Spleen (tissue), 11 donors: ENCODE measurements around the gene AMOTL2. TPM values are rescaled to one million over a fixed set of nuclear protein-coding genes. Genes with fewer than 3 reads are reported as not detected.

ENCODE experiments used
- DNase-seq: peaks from one replicate; pipeline ENCODE4 v3.0.0-alpha.2; 2020
- H3K27ac ChIP-seq, 8 donors: fragments of 200-600 bp; sonication (generic) in 7 of 8; 1 replicate in 4 of 8; 2 replicates in 4 of 8; pipeline versions ENCODE4 v1.5.0 to v1.8.0; 2016 to 2021; ENCODE audit warnings: inconsistent platforms in 4 of 8, mild to moderate bottlenecking in 4 of 8, moderate library complexity in 1 of 8
- H3K27me3 ChIP-seq, 7 donors: fragments of 200-600 bp; sonication (generic) in 6 of 7; replicated peaks in 1 of 7; 1 replicate in 4 of 7; 2 replicates in 3 of 7; pipeline versions ENCODE4 v1.5.0 to v1.8.0; 2016 to 2021; ENCODE audit warnings: inconsistent platforms in 3 of 7, mild to moderate bottlenecking in 1 of 7
- H3K36me3 ChIP-seq, 6 donors: fragments of 200-600 bp; sonication (generic) in 5 of 6; 1 replicate in 4 of 6; 2 replicates in 2 of 6; pipeline versions ENCODE4 v1.5.0 to v1.8.0; 2016 to 2021; ENCODE audit warnings: inconsistent platforms in 2 of 6
- H3K4me1 ChIP-seq, 6 donors: fragments of 200-600 bp; sonication (generic) in 5 of 6; 1 replicate in 3 of 6; 2 replicates in 3 of 6; pipeline versions ENCODE4 v1.5.0 to v1.8.0; 2016 to 2021; ENCODE audit warnings: inconsistent platforms in 3 of 6
- H3K4me3 ChIP-seq, 8 donors: fragments of 200-600 bp; sonication (generic) in 7 of 8; 1 replicate in 4 of 8; 2 replicates in 4 of 8; pipeline versions ENCODE4 v1.5.0 to v1.8.0; 2016 to 2021; ENCODE audit warnings: inconsistent platforms in 4 of 8, mild to moderate bottlenecking in 4 of 8, moderate library complexity in 2 of 8
- H3K9me3 ChIP-seq, 8 donors: fragments of 200-600 bp; sonication (generic) in 7 of 8; 1 replicate in 4 of 8; 2 replicates in 4 of 8; pipeline versions ENCODE4 v1.5.0 to v1.8.0; 2016 to 2021; ENCODE audit warnings: inconsistent platforms in 4 of 8
- CTCF ChIP-seq, 11 experiments: fragments of 200-600 bp in 7 of 11; fragments of 450-650 bp in 4 of 11; sonication (generic) in 4 of 11; IDR thresholded peaks in 8 of 11; conservative IDR thresholded peaks in 3 of 11; 1 replicate in 7 of 11; 2 replicates in 4 of 11; pipeline versions ENCODE4 v1.4.0 to v1.8.0; 2016 to 2021; ENCODE audit warnings: antibody characterized with exemption in 11 of 11, inconsistent platforms in 4 of 11, mild to moderate bottlenecking in 1 of 11
- POLR2A ChIP-seq, 3 donors: fragments of 450-650 bp; IDR thresholded peaks; one replicate each; pipeline ENCODE4 v1.5.1; 2017; ENCODE audit warnings: antibody characterized with exemption in 3 of 3, mild to moderate bottlenecking in 1 of 3
- POLR2AphosphoS5 ChIP-seq, 3 donors: sonication (generic); formaldehyde crosslinking; IDR thresholded peaks; one replicate each; pipeline ENCODE4 v1.5.1; 2017; ENCODE audit warnings: antibody characterized with exemption in 3 of 3
- WGBS, 5 donors: extraction: QIAGEN DNeasy Blood & Tissue Kit in 3 of 5; methylation state at CpG; one replicate each; pipeline versions ENCODE4 v1.1.5 to v1.1.7; 2013 to 2018; 5-methylcytosine and 5-hydroxymethylcytosine counted together
- intact Hi-C: fragments of 100-400 bp; cut with DNase I; formaldehyde crosslinking; loops from one replicate; pipeline ENCODE4 v1.15.0; 2023; ENCODE audit warnings: low total_unique reads
- polyA plus RNA-seq, 3 donors: library from polyadenylated mRNA; stranded (reverse); fragments of 200-250 nt; gene quantifications; one replicate each; pipeline ENCODE4 v1.2.1, GENCODE V29; 2013
- total RNA-seq, 7 donors: library from RNA; depleted of rRNA in 3 of 7; stranded (reverse); fragments of >200 nt in 3 of 7; fragmentation: NEBNext Ultra II Directional in 4 of 7; extraction: Animal tissue kit (Norgen Biotek cat#: 25700) in 4 of 7; gene quantifications; one replicate each; pipeline versions ENCODE4 v1.1.0 to v1.2.1, GENCODE V29; 2016 to 2021
- donor health status: healthy with polysubstance abuse.
- donor health status: DM: no; HTN: no; CAD: no; lungs with moderate emphysema.
- donor health status: DM: no; HTN: no; CAD: no.
- donor health status: Bipolar disorder and iron deficiency.
- donor health status: healthy.
- donor health status: DM: no; HTN: no; CAD: no.
- donor health status: DM: yes; HTN: yes; CAD: no.

The AMOTL2 gene
- total and polyA plus RNA-seq, 10 donors: 3.8 to 83.4 (median 40.4) TPM

- H3K27ac ChIP-seq: peak overlapping the region; percentile 53 to 85 (median 81)
- H3K9me3 ChIP-seq: no peaks in the 10 kb centered on the region
- no peak overlapping the region for H3K4me3 ChIP-seq
- H3K36me3 ChIP-seq: no peaks in the 10 kb centered on the region
- intact Hi-C loops: no loop called here
- TF ChIP-seq POLR2AphosphoS5 (IDR thresholded peaks at IDR 0.05) (peak in 2 of 3 donors; percentile 36 to 40), POLR2A (IDR thresholded peaks at IDR 0.05) (no peak)
- H3K27me3 ChIP-seq: peaks cover 0 to 47% (median 13%) of the 10 kb centered on the region in 7 donors
- H3K4me1 ChIP-seq: peaks cover 6 to 53% (median 38%) of the 10 kb centered on the region in 6 donors
- peak; percentile 70 for DNase-seq
- 61 to 78% (median 70%) methylated on average over 6 of the region's 6 CpGs for WGBS, 5 donors
Observed at GRCh38 chr3:134314588-134315285, 59.5 kb downstream of the AMOTL2 start.

- Histone ChIP-seq H3K4me3 (peak overlapping the region in 6 of 8 donors; percentile 10 to 60 (median 30)), H3K27me3 (peaks cover 0 to 47% (median 13%) of the 10 kb centered on the region in 7 donors), H3K36me3 (no peaks in the 10 kb centered on the region), H3K27ac (peak overlapping the region; percentile 53 to 85 (median 81)), H3K4me1 (peaks cover 6 to 59% (median 42%) of the 10 kb centered on the region in 6 donors), H3K9me3 (no peaks in the 10 kb centered on the region)
- TF ChIP-seq POLR2A (IDR thresholded peaks at IDR 0.05) (no peak), CTCF (IDR thresholded peaks at IDR 0.05 in 8 of 11, conservative IDR thresholded peaks at IDR 0.05 in 3 of 11) (no peak), POLR2AphosphoS5 (IDR thresholded peaks at IDR 0.05) (no peak)
- 67 to 83% (median 73%) methylated on average over 11 of the region's 11 CpGs for WGBS, 5 donors
- intact Hi-C loops: no loop called here
- peak; percentile 43 for DNase-seq
Observed at GRCh38 chr3:134313847-134314587, 60.2 kb downstream of the AMOTL2 start.

- TF ChIP-seq CTCF (IDR thresholded peaks at IDR 0.05 in 8 of 11, conservative IDR thresholded peaks at IDR 0.05 in 3 of 11): peak in 5 of 11 experiments; percentile 10 to 49 (median 37)
- peak; percentile 60 to 85 (median 83) for TF ChIP-seq POLR2AphosphoS5 (IDR thresholded peaks at IDR 0.05)
- TF ChIP-seq POLR2A (IDR thresholded peaks at IDR 0.05): no peak
- H3K27me3 ChIP-seq: peaks cover 0 to 48% (median 13%) of the 10 kb centered on the region in 7 donors
- H3K27ac ChIP-seq: peak overlapping the region; percentile 19 to 85 (median 81)
- H3K4me3 ChIP-seq: peak overlapping the region in 7 of 8 donors; percentile 10 to 60 (median 28)
- DNase-seq: peak; percentile 79
- H3K9me3 ChIP-seq: no peaks in the 10 kb centered on the region
- H3K4me1 ChIP-seq: peaks cover 6 to 67% (median 49%) of the 10 kb centered on the region in 6 donors
- no peaks in the 10 kb centered on the region for H3K36me3 ChIP-seq
- 9 to 15% (median 13%) methylated on average over 43 to 74 of the region's 74 CpGs for WGBS, 5 donors
- intact Hi-C loops: no loop called here
Observed at GRCh38 chr3:134312873-134313846, 61.1 kb downstream of the AMOTL2 start.
